HG02870 (cell line): ENCODE results near the gene LAMP1.
A peak's percentile ranks its signal among the peaks of the same experiment; 100 is the strongest.
"Not testable (repeated sequence)": the region's sequence is repeated elsewhere in the genome, so short reads cannot be mapped to it uniquely, and the experiment has no call there.

Experiments used
- ATAC-seq: cut with Tn5 transposase; IDR thresholded peaks from one replicate; pipeline ENCODE4 v1.9.1; 2021; ENCODE audit warnings: mild to moderate bottlenecking, moderate library complexity; ENCODE audit not compliant: unreplicated experiment

The LAMP1 gene

GRCh38 chr13:113296823-113297369 lies at the start of gene LAMP1:
Gene LAMP1, plus strand, starts transcription at chr13:113297239. Its CDS starts 196 bp downstream, at chr13:113297435.
- peak; percentile 62 for ATAC-seq

GRCh38 chr13:113252516-113253095 lies 44.4 kb upstream of the LAMP1 start:
- no peak for ATAC-seq

- not testable (repeated sequence) for ATAC-seq
Measured at GRCh38 chr13:113257908-113258307, 39.1 kb upstream of the LAMP1 start.

- ATAC-seq: no peak
Measured at GRCh38 chr13:113258321-113259054, 38.6 kb upstream of the LAMP1 start.

GRCh38 chr13:113260996-113261395 lies 36.0 kb upstream of the LAMP1 start:
- no peak for ATAC-seq

- not testable (repeated sequence) for ATAC-seq
Measured at GRCh38 chr13:113263016-113263415, 34.0 kb upstream of the LAMP1 start.

GRCh38 chr13:113267642-113268405 lies 29.2 kb upstream of the LAMP1 start:
- ATAC-seq: no peak

GRCh38 chr13:113272031-113272430 lies 25.0 kb upstream of the LAMP1 start:
- ATAC-seq: no peak

GRCh38 chr13:113272701-113273181 lies 24.3 kb upstream of the LAMP1 start:
- no peak for ATAC-seq

GRCh38 chr13:113273321-113273720 lies 23.7 kb upstream of the LAMP1 start:
- no peak for ATAC-seq

GRCh38 chr13:113273851-113274590 lies 23.0 kb upstream of the LAMP1 start:
- no peak for ATAC-seq

- ATAC-seq: no peak
Measured at GRCh38 chr13:113274721-113275120, 22.3 kb upstream of the LAMP1 start.

GRCh38 chr13:113275387-113275786 lies 21.7 kb upstream of the LAMP1 start:
- ATAC-seq: no peak

- no peak for ATAC-seq
Measured at GRCh38 chr13:113280126-113280525, 16.9 kb upstream of the LAMP1 start.

- no peak for ATAC-seq
Measured at GRCh38 chr13:113283904-113284303, 13.1 kb upstream of the LAMP1 start.

- ATAC-seq: no peak
Measured at GRCh38 chr13:113288880-113289279, 8.2 kb upstream of the LAMP1 start.

GRCh38 chr13:113291129-113291528 lies 5.9 kb upstream of the LAMP1 start:
- ATAC-seq: no peak

- no peak for ATAC-seq
Measured at GRCh38 chr13:113292021-113292862, 4.8 kb upstream of the LAMP1 start.

GRCh38 chr13:113293686-113294085 lies 3.4 kb upstream of the LAMP1 start:
- ATAC-seq: no peak

- no peak for ATAC-seq
Measured at GRCh38 chr13:113295776-113296175, 1.3 kb upstream of the LAMP1 start.
